ENCODE data around the gene LRRC7. TPM values are rescaled to one million over a fixed set of nuclear protein-coding genes. Genes with fewer than 3 reads are reported as not detected.

LRRC7 gene
- total RNA-seq, 5 donors from 2014 or later (not counting 1 experiment from before 2014, with no cell fraction given), result 0.13 to 4.0 (median 0.54) TPM

DNA sequence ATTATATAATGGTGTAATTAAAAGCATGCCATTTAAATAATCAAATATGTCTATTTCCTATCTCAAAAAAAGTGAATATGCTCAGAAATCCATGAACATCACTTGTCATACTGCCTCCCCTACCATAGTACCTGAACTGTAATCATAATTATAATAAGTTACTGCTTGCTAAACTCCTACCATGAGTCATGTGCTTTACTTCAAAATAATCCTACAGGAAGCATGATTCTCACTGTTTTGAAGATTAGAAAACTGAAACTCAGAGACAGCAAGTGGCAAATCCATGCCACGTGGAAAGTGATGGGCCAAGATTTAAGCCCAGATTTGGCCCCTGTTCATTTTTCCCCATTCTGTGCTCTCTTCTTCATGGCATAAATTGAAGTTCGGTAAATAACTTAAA, 5.2 kb downstream of the LRRC7 start:
- H3K27ac Mint-ChIP-seq, result no peak overlapping the region
- WGBS (ENCODE audit: insufficient coverage), result 29% methylated on average over 1 of the region's 2 CpGs
- Histone ChIP-seq H3K27me3 (replicated peaks in 1 of 2; ENCODE audit: control insufficient read depth in 2 of 2, extremely low read depth in 1 of 2, insufficient read depth in 2 of 2, low read length in 1 of 2) (peaks cover 10 to 20% of the 10 kb centered on the region in 2 experiments), H3K4me1 (ENCODE audit: control insufficient read depth in 1 of 2, extremely low read depth in 1 of 2, insufficient read depth in 2 of 2, low read length in 2 of 2) (no peaks in the 10 kb centered on the region), H3K4me3 (ENCODE audit: control insufficient read depth in 1 of 2, extremely low read depth in 1 of 2, low read length in 1 of 2) (no peak overlapping the region), H3K27ac (ENCODE audit: low read length) (no peak overlapping the region), H3K9me3 (no peaks in the 10 kb centered on the region), H3K36me3 (ENCODE audit: control insufficient read depth in 2 of 2, extremely low read depth in 1 of 2, insufficient read depth in 1 of 2, low read length in 1 of 2) (no peaks in the 10 kb centered on the region)
- no peaks in the 10 kb centered on the region for H3K36me3 Mint-ChIP-seq
- POLR2A ChIA-PET, result no interaction called here
- no peak for DNase-seq
- H3K4me1 Mint-ChIP-seq, result peaks cover 0 to 6% (median 0%) of the 10 kb centered on the region in 3 donors
- no peak for ATAC-seq (replicated peaks in 1 of 4)
- CTCF ChIA-PET, result no interaction called here
- H3K4me3 Mint-ChIP-seq, result no peak overlapping the region
- H3K27me3 Mint-ChIP-seq, result peaks cover 17 to 21% of the 10 kb centered on the region in 2 donors
- peaks cover 0 to 3% (median 0%) of the 10 kb centered on the region in 3 donors for H3K9me3 Mint-ChIP-seq

- Mint-ChIP-seq H3K4me3 (no peak overlapping the region), H3K27ac (no peak overlapping the region), H3K9me3 (peaks cover 0 to 3% (median 0%) of the 10 kb centered on the region in 3 donors), H3K4me1 (peaks cover 0 to 4% (median 0%) of the 10 kb centered on the region in 3 donors), H3K27me3 (peaks cover 12 to 15% of the 10 kb centered on the region in 2 donors), H3K36me3 (no peaks in the 10 kb centered on the region)
- no peaks in the 10 kb centered on the region for H3K4me1 ChIP-seq (ENCODE audit: control insufficient read depth in 1 of 2, extremely low read depth in 1 of 2, insufficient read depth in 2 of 2, low read length in 2 of 2)
- DNase-seq, result no peak
- H3K9me3 ChIP-seq, result no peaks in the 10 kb centered on the region
- ATAC-seq (replicated peaks in 1 of 4), result no peak
- H3K27me3 ChIP-seq (replicated peaks in 1 of 2; ENCODE audit: control insufficient read depth in 2 of 2, extremely low read depth in 1 of 2, insufficient read depth in 2 of 2, low read length in 1 of 2), result peaks cover 10% of the 10 kb centered on the region in 2 experiments
- H3K4me3 ChIP-seq (ENCODE audit: control insufficient read depth in 1 of 2, extremely low read depth in 1 of 2, low read length in 1 of 2), result no peak overlapping the region
- WGBS (ENCODE audit: insufficient coverage), result no CpG with 5 or more reads among the region's 2 CpGs
- ChIA-PET CTCF (no interaction called here), POLR2A (no interaction called here)
- H3K36me3 ChIP-seq (ENCODE audit: control insufficient read depth in 2 of 2, extremely low read depth in 1 of 2, insufficient read depth in 1 of 2, low read length in 1 of 2), result no peaks in the 10 kb centered on the region
- H3K27ac ChIP-seq (ENCODE audit: low read length), result no peak overlapping the region
Observed at GRCh38 chr1:69573911-69574310, 6.2 kb downstream of the LRRC7 start.

DNA sequence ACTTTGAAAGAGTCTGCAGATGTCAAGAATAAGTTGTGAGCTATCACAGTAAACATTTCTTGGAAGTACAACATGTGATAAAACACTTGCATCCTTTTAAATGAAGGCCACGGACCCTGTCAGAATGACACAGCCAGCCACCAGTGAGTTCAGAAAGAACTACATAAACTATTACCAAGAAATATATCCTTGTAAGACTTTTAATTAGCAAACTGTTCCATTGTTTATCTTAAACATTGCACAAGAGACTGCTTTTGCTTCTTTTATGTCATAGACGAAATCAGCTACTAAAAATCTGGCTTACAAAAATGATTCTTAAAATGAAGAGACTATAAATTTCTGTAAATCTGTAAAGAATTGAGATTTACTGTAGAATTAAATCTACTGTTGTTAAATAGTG, 17.9 kb downstream of the LRRC7 start:
- Histone ChIP-seq H3K27ac (ENCODE audit: low read length) (no peak overlapping the region), H3K9me3 (no peaks in the 10 kb centered on the region), H3K4me3 (ENCODE audit: control insufficient read depth in 1 of 2, extremely low read depth in 1 of 2, low read length in 1 of 2) (no peak overlapping the region), H3K27me3 (replicated peaks in 1 of 2; ENCODE audit: control insufficient read depth in 2 of 2, extremely low read depth in 1 of 2, insufficient read depth in 2 of 2, low read length in 1 of 2) (no peaks in the 10 kb centered on the region), H3K36me3 (ENCODE audit: control insufficient read depth in 2 of 2, extremely low read depth in 1 of 2, insufficient read depth in 1 of 2, low read length in 1 of 2) (no peaks in the 10 kb centered on the region), H3K4me1 (ENCODE audit: control insufficient read depth in 1 of 2, extremely low read depth in 1 of 2, insufficient read depth in 2 of 2, low read length in 2 of 2) (peaks cover 0 to 2% of the 10 kb centered on the region in 2 experiments)
- DNase-seq (no peak), ATAC-seq (replicated peaks in 1 of 4) (no peak)
- WGBS (ENCODE audit: insufficient coverage), result no CpG with 5 or more reads among the region's 2 CpGs
- peaks cover 0 to 14% (median 0%) of the 10 kb centered on the region in 3 donors for H3K4me1 Mint-ChIP-seq
- ChIA-PET CTCF (no interaction called here), POLR2A (no interaction called here)
- peaks cover 0 to 11% (median 4%) of the 10 kb centered on the region in 3 donors for H3K9me3 Mint-ChIP-seq
- no peak overlapping the region for H3K4me3 Mint-ChIP-seq
- no peak overlapping the region for H3K27ac Mint-ChIP-seq
- H3K36me3 Mint-ChIP-seq, result no peaks in the 10 kb centered on the region
- H3K27me3 Mint-ChIP-seq, result no peaks in the 10 kb centered on the region

GRCh38 chr1:69587391-69587790, 19.7 kb downstream of the LRRC7 start:
- no peak for ATAC-seq (replicated peaks in 1 of 4)
- ChIA-PET CTCF (no interaction called here), POLR2A (no interaction called here)
- Histone ChIP-seq H3K27ac (ENCODE audit: low read length) (no peak overlapping the region), H3K27me3 (replicated peaks in 1 of 2; ENCODE audit: control insufficient read depth in 2 of 2, extremely low read depth in 1 of 2, insufficient read depth in 2 of 2, low read length in 1 of 2) (no peaks in the 10 kb centered on the region), H3K9me3 (no peaks in the 10 kb centered on the region), H3K4me1 (ENCODE audit: control insufficient read depth in 1 of 2, extremely low read depth in 1 of 2, insufficient read depth in 2 of 2, low read length in 2 of 2) (peaks cover 0 to 2% of the 10 kb centered on the region in 2 experiments), H3K36me3 (ENCODE audit: control insufficient read depth in 2 of 2, extremely low read depth in 1 of 2, insufficient read depth in 1 of 2, low read length in 1 of 2) (no peaks in the 10 kb centered on the region), H3K4me3 (ENCODE audit: control insufficient read depth in 1 of 2, extremely low read depth in 1 of 2, low read length in 1 of 2) (no peak overlapping the region)
- Mint-ChIP-seq H3K4me1 (peaks cover 0 to 14% (median 0%) of the 10 kb centered on the region in 3 donors), H3K27me3 (no peaks in the 10 kb centered on the region), H3K9me3 (peaks cover 0 to 4% (median 2%) of the 10 kb centered on the region in 3 donors), H3K4me3 (no peak overlapping the region), H3K36me3 (no peaks in the 10 kb centered on the region), H3K27ac (no peak overlapping the region)
- DNase-seq, result no peak
- no CpG with 5 or more reads among the region's 5 CpGs for WGBS (ENCODE audit: insufficient coverage)

GRCh38 chr1:69589799-69590198, 22.1 kb downstream of the LRRC7 start:
- Mint-ChIP-seq H3K27ac (no peak overlapping the region), H3K4me1 (peaks cover 0 to 11% (median 0%) of the 10 kb centered on the region in 3 donors), H3K36me3 (no peaks in the 10 kb centered on the region), H3K9me3 (peaks cover 0 to 4% (median 3%) of the 10 kb centered on the region in 3 donors), H3K4me3 (no peak overlapping the region), H3K27me3 (no peaks in the 10 kb centered on the region)
- no peaks in the 10 kb centered on the region for H3K9me3 ChIP-seq
- no peak for ATAC-seq (replicated peaks in 1 of 4)
- no CpG with 5 or more reads among the region's 1 CpG for WGBS (ENCODE audit: insufficient coverage)
- ChIA-PET POLR2A (interaction anchor here in 1 of 2 donors (0.6 kb wide), 1 partner anchor 793 kb away, joined by 3 read pairs; no protein-coding TSS in a partner anchor), CTCF (no interaction called here)
- H3K4me1 ChIP-seq (ENCODE audit: control insufficient read depth in 1 of 2, extremely low read depth in 1 of 2, insufficient read depth in 2 of 2, low read length in 2 of 2), result peaks cover 0 to 2% of the 10 kb centered on the region in 2 experiments
- H3K27me3 ChIP-seq (replicated peaks in 1 of 2; ENCODE audit: control insufficient read depth in 2 of 2, extremely low read depth in 1 of 2, insufficient read depth in 2 of 2, low read length in 1 of 2), result no peaks in the 10 kb centered on the region
- H3K36me3 ChIP-seq (ENCODE audit: control insufficient read depth in 2 of 2, extremely low read depth in 1 of 2, insufficient read depth in 1 of 2, low read length in 1 of 2), result no peaks in the 10 kb centered on the region
- H3K27ac ChIP-seq (ENCODE audit: low read length), result no peak overlapping the region
- no peak overlapping the region for H3K4me3 ChIP-seq (ENCODE audit: control insufficient read depth in 1 of 2, extremely low read depth in 1 of 2, low read length in 1 of 2)
- no peak for DNase-seq

DNA sequence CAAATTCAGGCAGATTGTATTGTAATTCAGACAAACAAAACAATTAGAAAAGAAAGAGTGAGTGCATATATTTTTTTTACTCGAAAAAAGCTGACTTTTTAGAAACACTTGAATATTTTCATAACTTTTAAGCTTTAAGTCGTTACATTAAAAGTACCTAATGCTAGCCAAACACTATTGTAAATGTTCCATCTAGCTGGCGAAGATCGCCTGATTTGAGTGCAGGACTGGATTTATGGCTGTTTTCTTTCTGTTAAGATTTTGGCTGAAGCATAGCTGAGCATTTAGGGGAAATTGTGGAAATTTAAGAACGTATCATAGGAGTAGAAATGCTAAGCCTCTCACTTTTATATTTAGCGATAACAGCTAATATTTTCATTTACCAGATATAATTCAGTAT, 24.6 kb downstream of the LRRC7 start:
- no CpG with 5 or more reads among the region's 6 CpGs for WGBS (ENCODE audit: insufficient coverage)

DNA sequence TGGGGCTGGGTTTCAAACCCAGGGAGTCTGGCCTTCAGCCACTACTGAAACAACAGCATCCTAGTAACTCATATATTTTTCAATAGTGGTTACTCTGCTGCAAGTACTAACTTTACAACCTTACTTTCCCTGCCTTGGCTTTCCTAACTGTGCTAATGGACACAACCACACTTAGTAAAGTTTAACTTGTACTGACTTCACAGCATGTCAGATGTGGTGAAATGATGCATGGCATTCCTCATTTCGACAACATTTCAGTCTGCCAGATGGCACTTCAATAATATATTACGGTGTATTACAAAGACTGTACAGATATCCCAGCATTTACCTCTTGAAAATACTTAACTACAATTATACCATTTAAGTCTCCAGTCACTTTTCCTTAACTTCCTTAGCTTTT, 27.8 kb downstream of the LRRC7 start:
- Histone ChIP-seq H3K27me3 (replicated peaks in 1 of 2; ENCODE audit: control insufficient read depth in 2 of 2, extremely low read depth in 1 of 2, insufficient read depth in 2 of 2, low read length in 1 of 2) (no peaks in the 10 kb centered on the region), H3K4me1 (ENCODE audit: control insufficient read depth in 1 of 2, extremely low read depth in 1 of 2, insufficient read depth in 2 of 2, low read length in 2 of 2) (no peaks in the 10 kb centered on the region), H3K9me3 (no peaks in the 10 kb centered on the region), H3K27ac (ENCODE audit: low read length) (no peak overlapping the region), H3K36me3 (ENCODE audit: control insufficient read depth in 2 of 2, extremely low read depth in 1 of 2, insufficient read depth in 1 of 2, low read length in 1 of 2) (no peaks in the 10 kb centered on the region), H3K4me3 (ENCODE audit: control insufficient read depth in 1 of 2, extremely low read depth in 1 of 2, low read length in 1 of 2) (no peak overlapping the region)
- CTCF ChIA-PET, result no interaction called here
- Mint-ChIP-seq H3K27me3 (no peaks in the 10 kb centered on the region), H3K36me3 (no peaks in the 10 kb centered on the region), H3K4me1 (no peaks in the 10 kb centered on the region), H3K4me3 (no peak overlapping the region), H3K9me3 (peaks cover 0 to 7% (median 4%) of the 10 kb centered on the region in 3 donors), H3K27ac (no peak overlapping the region)
- ATAC-seq (replicated peaks in 1 of 4) (no peak), DNase-seq (no peak)
- POLR2A ChIA-PET, result no interaction called here
- 100% methylated on average over 1 of the region's 2 CpGs for WGBS (ENCODE audit: insufficient coverage)

More for the DNA sequence above, 24.6 kb downstream of the LRRC7 start:
- ATAC-seq (replicated peaks in 1 of 4) (no peak), DNase-seq (no peak)
- Histone ChIP-seq H3K4me3 (ENCODE audit: control insufficient read depth in 1 of 2, extremely low read depth in 1 of 2, low read length in 1 of 2) (no peak overlapping the region), H3K36me3 (ENCODE audit: control insufficient read depth in 2 of 2, extremely low read depth in 1 of 2, insufficient read depth in 1 of 2, low read length in 1 of 2) (no peaks in the 10 kb centered on the region), H3K9me3 (no peaks in the 10 kb centered on the region), H3K27ac (ENCODE audit: low read length) (no peak overlapping the region), H3K4me1 (ENCODE audit: control insufficient read depth in 1 of 2, extremely low read depth in 1 of 2, insufficient read depth in 2 of 2, low read length in 2 of 2) (no peaks in the 10 kb centered on the region), H3K27me3 (replicated peaks in 1 of 2; ENCODE audit: control insufficient read depth in 2 of 2, extremely low read depth in 1 of 2, insufficient read depth in 2 of 2, low read length in 1 of 2) (no peaks in the 10 kb centered on the region)
- no peaks in the 10 kb centered on the region for H3K36me3 Mint-ChIP-seq
- H3K4me1 Mint-ChIP-seq, result peaks cover 0 to 2% (median 0%) of the 10 kb centered on the region in 3 donors
- H3K9me3 Mint-ChIP-seq, result peaks cover 0 to 4% (median 2%) of the 10 kb centered on the region in 3 donors
- CTCF ChIA-PET, result no interaction called here
- no peak overlapping the region for H3K27ac Mint-ChIP-seq
- POLR2A ChIA-PET, result no interaction called here
- H3K4me3 Mint-ChIP-seq, result no peak overlapping the region
- H3K27me3 Mint-ChIP-seq, result no peaks in the 10 kb centered on the region

All from T-cell (primary cell).